Panc1 (cell line): ENCODE data around the gene ITPRIPL1.

Source experiments
- POLR2AphosphoS5 ChIP-seq: IDR thresholded peaks from 2 replicates; pipeline ENCODE4 v1.6.1; 2012; ENCODE audit warnings: mild to moderate bottlenecking, low read depth, low read length, moderate library complexity
- TF ChIP-seq, protein P1 (sequence below): fragments of 450-650 bp; IDR thresholded peaks from 2 replicates; pipeline ENCODE4 v1.5.1; 2017; ENCODE audit warnings: mild to moderate bottlenecking

DNA sequence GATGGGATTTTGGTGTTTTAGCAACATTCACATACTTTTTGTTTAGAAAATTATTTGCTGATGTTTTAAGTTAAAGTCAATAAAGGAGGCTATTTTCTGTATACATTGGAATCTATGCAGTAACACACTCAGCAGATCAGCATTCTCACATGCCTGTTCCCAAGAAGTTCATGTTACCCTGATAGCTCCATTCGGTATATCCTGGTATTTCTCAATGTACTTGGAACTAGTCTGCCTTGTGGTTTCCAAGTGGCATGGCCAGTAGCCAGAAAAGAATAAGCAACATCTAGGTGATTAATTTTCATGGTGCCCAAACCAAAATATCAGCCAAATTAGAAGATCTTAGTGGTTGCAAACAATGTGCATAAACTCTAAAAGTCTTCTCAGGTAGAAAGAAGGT is 5.3 kb downstream of the ITPRIPL1 start:
- TF ChIP-seq, protein P1, sequence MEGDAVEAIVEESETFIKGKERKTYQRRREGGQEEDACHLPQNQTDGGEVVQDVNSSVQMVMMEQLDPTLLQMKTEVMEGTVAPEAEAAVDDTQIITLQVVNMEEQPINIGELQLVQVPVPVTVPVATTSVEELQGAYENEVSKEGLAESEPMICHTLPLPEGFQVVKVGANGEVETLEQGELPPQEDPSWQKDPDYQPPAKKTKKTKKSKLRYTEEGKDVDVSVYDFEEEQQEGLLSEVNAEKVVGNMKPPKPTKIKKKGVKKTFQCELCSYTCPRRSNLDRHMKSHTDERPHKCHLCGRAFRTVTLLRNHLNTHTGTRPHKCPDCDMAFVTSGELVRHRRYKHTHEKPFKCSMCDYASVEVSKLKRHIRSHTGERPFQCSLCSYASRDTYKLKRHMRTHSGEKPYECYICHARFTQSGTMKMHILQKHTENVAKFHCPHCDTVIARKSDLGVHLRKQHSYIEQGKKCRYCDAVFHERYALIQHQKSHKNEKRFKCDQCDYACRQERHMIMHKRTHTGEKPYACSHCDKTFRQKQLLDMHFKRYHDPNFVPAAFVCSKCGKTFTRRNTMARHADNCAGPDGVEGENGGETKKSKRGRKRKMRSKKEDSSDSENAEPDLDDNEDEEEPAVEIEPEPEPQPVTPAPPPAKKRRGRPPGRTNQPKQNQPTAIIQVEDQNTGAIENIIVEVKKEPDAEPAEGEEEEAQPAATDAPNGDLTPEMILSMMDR = no peak
- no peak for TF ChIP-seq POLR2AphosphoS5
